H9 (cell line): Measurements from ENCODE around the gene CTNNA1. TPM values are rescaled to one million over a fixed set of nuclear protein-coding genes. Genes with fewer than 3 reads are reported as not detected.

Experiments used
- DNase-seq: peaks from one replicate; pipeline ENCODE4 v3.0.0-alpha.2; 2017
- H2AFZ ChIP-seq: one replicate; pipeline ENCODE4 v1.6.1; 2013; ENCODE audit warnings: mild to moderate bottlenecking, low read length, control low read depth, moderate library complexity
- H2AK5ac ChIP-seq: 2 replicates; pipeline ENCODE4 v1.6.1; 2013; ENCODE audit warnings: low read length, control low read depth, mixed read lengths; ENCODE audit not compliant: insufficient read length
- H2BK120ac ChIP-seq: one replicate; pipeline ENCODE4 v1.6.1; 2013; ENCODE audit warnings: low read depth, mild to moderate bottlenecking, low read length, control low read depth, inconsistent platforms; ENCODE audit not compliant: poor library complexity, severe bottlenecking
- H2BK12ac ChIP-seq: 2 replicates; pipeline ENCODE4 v1.6.1; 2013; ENCODE audit warnings: low read length, control low read depth, mixed read lengths, low read depth; ENCODE audit not compliant: insufficient read length
- H2BK15ac ChIP-seq: 2 replicates; pipeline ENCODE4 v1.6.1; 2013; ENCODE audit warnings: low read depth, low read length, control low read depth
- H2BK20ac ChIP-seq: one replicate; pipeline ENCODE4 v1.6.1; 2013; ENCODE audit warnings: low read depth, mild to moderate bottlenecking, low read length, control low read depth, inconsistent platforms; ENCODE audit not compliant: poor library complexity, severe bottlenecking
- H2BK5ac ChIP-seq: 2 replicates; pipeline ENCODE4 v1.6.1; 2013; ENCODE audit warnings: low read length, control low read depth, mixed read lengths; ENCODE audit not compliant: insufficient read length
- H3K14ac ChIP-seq: 2 replicates; pipeline ENCODE4 v1.6.1; 2013; ENCODE audit warnings: low read length, control low read depth; ENCODE audit not compliant: insufficient read depth
- H3K18ac ChIP-seq: 2 replicates; pipeline ENCODE4 v1.6.1; 2013; ENCODE audit warnings: low read depth, mild to moderate bottlenecking, mixed read lengths, low read length, control low read depth; ENCODE audit not compliant: insufficient read length
- H3K23ac ChIP-seq: 2 replicates; pipeline ENCODE4 v1.6.1; 2013; ENCODE audit warnings: low read length, control low read depth, mixed read lengths, low read depth; ENCODE audit not compliant: insufficient read length
- H3K23me2 ChIP-seq: 2 replicates; pipeline ENCODE4 v1.6.1; 2013; ENCODE audit warnings: low read depth, mild to moderate bottlenecking, mixed read lengths, low read length, control low read depth; ENCODE audit not compliant: insufficient read length, poor library complexity, severe bottlenecking
- H3K27ac ChIP-seq: 2 replicates; pipeline ENCODE4 v1.5.1; 2013; ENCODE audit warnings: low read length, control low read depth, mixed read lengths, low read depth; ENCODE audit not compliant: insufficient read length
- H3K27me3 ChIP-seq: 2 replicates; pipeline ENCODE4 v1.6.1; 2013; ENCODE audit warnings: low read length, control low read depth, inconsistent platforms; ENCODE audit not compliant: insufficient read depth
- H3K4ac ChIP-seq: 2 replicates; pipeline ENCODE4 v1.6.1; 2013; ENCODE audit warnings: low read depth, mild to moderate bottlenecking, control low read depth, inconsistent platforms, low read length, moderate library complexity
- H3K4me1 ChIP-seq: 2 replicates; pipeline ENCODE4 v1.6.1; 2013; ENCODE audit warnings: low read length, control low read depth, inconsistent platforms; ENCODE audit not compliant: insufficient read depth
- H3K4me2 ChIP-seq: 2 replicates; pipeline ENCODE4 v1.6.1; 2013; ENCODE audit warnings: low read length, control low read depth, mixed read lengths; ENCODE audit not compliant: insufficient read length, insufficient read depth
- H3K56ac ChIP-seq: 2 replicates; pipeline ENCODE4 v1.6.1; 2013; ENCODE audit warnings: low read depth, mild to moderate bottlenecking, mixed read lengths, low read length, control low read depth; ENCODE audit not compliant: insufficient read length
- H3K79me1 ChIP-seq: 2 replicates; pipeline ENCODE4 v1.6.1; 2013; ENCODE audit warnings: low read depth, mild to moderate bottlenecking, moderate library complexity, low read length, control low read depth, inconsistent platforms; ENCODE audit not compliant: insufficient read depth, poor library complexity, severe bottlenecking
- H3K79me2 ChIP-seq: 2 replicates; pipeline ENCODE4 v1.6.1; 2013; ENCODE audit warnings: low read length, control low read depth, inconsistent platforms; ENCODE audit not compliant: insufficient read depth
- H3K9ac ChIP-seq: 2 replicates; pipeline ENCODE4 v1.6.1; 2013; ENCODE audit warnings: low read length, control low read depth, mixed read lengths; ENCODE audit not compliant: insufficient read length; ENCODE audit errors: extremely low read depth
- H3K9me3 ChIP-seq: one replicate; pipeline ENCODE4 v1.6.1; 2013; ENCODE audit warnings: low read depth, low read length, inconsistent platforms; ENCODE audit not compliant: control insufficient read depth
- H3T11ph ChIP-seq: one replicate; pipeline ENCODE4 v1.6.1; 2013; ENCODE audit warnings: mild to moderate bottlenecking, low read length, control low read depth, inconsistent platforms
- H4K20me1 ChIP-seq: one replicate; pipeline ENCODE4 v1.6.1; 2013; ENCODE audit not compliant: control insufficient read depth, insufficient read length, insufficient read depth
- H4K5ac ChIP-seq: 2 replicates; pipeline ENCODE4 v1.6.1; 2013; ENCODE audit warnings: low read depth, mild to moderate bottlenecking, mixed read lengths, low read length, control low read depth; ENCODE audit not compliant: insufficient read length
- H4K8ac ChIP-seq: replicated peaks from 2 replicates; pipeline ENCODE4 v1.6.1; 2013; ENCODE audit warnings: low read length, control low read depth, mixed read lengths, low read depth; ENCODE audit not compliant: insufficient read length
- H4K91ac ChIP-seq: 2 replicates; pipeline ENCODE4 v1.6.1; 2013; ENCODE audit warnings: low read depth, mild to moderate bottlenecking, moderate library complexity, mixed read lengths, low read length, control low read depth; ENCODE audit not compliant: insufficient read length
- H3K27ac Mint-ChIP-seq, 3 experiments: 2 replicates in 2 of 3; 3 replicates in 1 of 3; pipeline ENCODE4 v1.8.0; 2020 to 2021; ENCODE audit warnings: mixed read lengths in 3 of 3, mild to moderate bottlenecking in 1 of 3, moderate library complexity in 1 of 3
- H3K27me3 Mint-ChIP-seq: 2 replicates; pipeline ENCODE4 v1.8.0; 2021; ENCODE audit warnings: low read depth, mild to moderate bottlenecking, moderate library complexity, mixed read lengths
- H3K36me3 Mint-ChIP-seq, 3 experiments: 2 replicates in 2 of 3; 3 replicates in 1 of 3; pipeline ENCODE4 v1.8.0; 2020 to 2021; ENCODE audit warnings: low read depth in 3 of 3, mixed read lengths in 3 of 3; ENCODE audit not compliant: insufficient read depth in 1 of 3
- H3K4me1 Mint-ChIP-seq, 2 experiments: 2 replicates each; pipeline ENCODE4 v1.8.0; 2020; ENCODE audit warnings: mixed read lengths in 2 of 2
- H3K4me3 Mint-ChIP-seq, 2 experiments: 2 replicates in 1 of 2; 3 replicates in 1 of 2; pipeline ENCODE4 v1.8.0; 2020 to 2021; ENCODE audit warnings: mild to moderate bottlenecking in 2 of 2, mixed read lengths in 2 of 2, moderate library complexity in 1 of 2
- H3K9me3 Mint-ChIP-seq, 2 experiments: 2 replicates in 1 of 2; 3 replicates in 1 of 2; pipeline ENCODE4 v1.8.0; 2020; ENCODE audit warnings: mild to moderate bottlenecking in 2 of 2, mixed read lengths in 2 of 2, moderate library complexity in 1 of 2
- WGBS: extraction: QIAGEN DNeasy Blood & Tissue Kit; methylation state at CpG from one replicate; pipeline ENCODE4 v1.1.7; 2013; ENCODE audit warnings: missing lambda C conversion rate, low lambda C conversion rate, mixed read lengths; ENCODE audit not compliant: insufficient read length; ENCODE audit errors: extremely low coverage; 5-methylcytosine and 5-hydroxymethylcytosine counted together
- total RNA-seq: library from RNA; stranded (reverse); gene quantifications from 2 replicates; pipeline ENCODE4 v1.2.1, GENCODE V29; 2021
- TF ChIP-seq, protein P1 (sequence below): fragments of 200-600 bp; sonication (generic); conservative IDR thresholded peaks from 3 replicates; pipeline ENCODE4 v1.8.0; 2021; ENCODE audit warnings: antibody characterized with exemption, mild to moderate bottlenecking

Gene CTNNA1
- total RNA-seq, 1 experiment from 2014 or later = 354 TPM

DNA sequence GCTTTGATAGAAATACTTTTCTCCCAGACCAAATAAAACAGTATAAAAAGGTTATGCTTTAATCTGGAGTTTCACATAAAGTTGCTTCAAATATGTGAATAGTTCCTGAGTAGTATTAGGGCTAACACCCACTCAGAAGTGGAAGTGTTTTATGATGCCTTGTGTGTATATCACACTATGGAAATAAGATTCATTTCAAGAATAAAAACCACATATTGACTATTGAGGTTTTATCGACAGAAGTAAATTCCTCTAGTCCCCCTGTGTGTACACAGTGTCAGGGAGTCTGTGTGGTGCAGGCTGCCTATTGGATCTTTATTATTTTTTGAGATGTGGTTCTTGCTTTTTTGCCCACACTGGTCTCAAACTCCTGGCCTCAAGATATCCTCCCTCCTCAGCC is 142.7 kb downstream of the CTNNA1 start:
- no peak overlapping the region for H3K56ac ChIP-seq
- H3K4me1 Mint-ChIP-seq = peaks cover 2% of the 10 kb centered on the region in 2 experiments; a peak in 1 of 4 replicates

More for the DNA sequence above, 142.7 kb downstream of the CTNNA1 start:
- no peaks in the 10 kb centered on the region for H3K27me3 Mint-ChIP-seq
- Histone ChIP-seq H3K27me3 (no peaks in the 10 kb centered on the region), H2AK5ac (no peak overlapping the region), H4K91ac (no peak overlapping the region), H2AFZ (no peak overlapping the region), H3K27ac (no peak overlapping the region), H3K9me3 (peaks cover 2% of the 10 kb centered on the region), H2BK120ac (no peak overlapping the region), H3K14ac (no peak overlapping the region), H2BK12ac (no peak overlapping the region), H2BK20ac (no peak overlapping the region), H3K23ac (no peak overlapping the region), H3K23me2 (no peaks in the 10 kb centered on the region), H3K79me2 (no peaks in the 10 kb centered on the region), H3K18ac (no peak overlapping the region), H3K4me2 (no peak overlapping the region), H2BK15ac (no peak overlapping the region), H4K8ac (no peak overlapping the region), H3K9ac (no peak overlapping the region), H3K79me1 (peaks cover 4% of the 10 kb centered on the region), H3K4ac (no peak overlapping the region), H4K20me1 (no peaks in the 10 kb centered on the region), H2BK5ac (no peak overlapping the region), H3T11ph (no peak overlapping the region), H3K4me1 (no peaks in the 10 kb centered on the region), H4K5ac (no peak overlapping the region)
- peak overlapping the region in 1 of 3 experiments; percentile 78; a peak in 2 of 7 replicates for H3K27ac Mint-ChIP-seq
- DNase-seq = no peak
- H3K4me3 Mint-ChIP-seq = no peak overlapping the region
- no CpG with 5 or more reads among the region's 1 CpG for WGBS
- peaks cover 17 to 49% (median 32%) of the 10 kb centered on the region in 3 experiments for H3K36me3 Mint-ChIP-seq
- TF ChIP-seq, protein P1, sequence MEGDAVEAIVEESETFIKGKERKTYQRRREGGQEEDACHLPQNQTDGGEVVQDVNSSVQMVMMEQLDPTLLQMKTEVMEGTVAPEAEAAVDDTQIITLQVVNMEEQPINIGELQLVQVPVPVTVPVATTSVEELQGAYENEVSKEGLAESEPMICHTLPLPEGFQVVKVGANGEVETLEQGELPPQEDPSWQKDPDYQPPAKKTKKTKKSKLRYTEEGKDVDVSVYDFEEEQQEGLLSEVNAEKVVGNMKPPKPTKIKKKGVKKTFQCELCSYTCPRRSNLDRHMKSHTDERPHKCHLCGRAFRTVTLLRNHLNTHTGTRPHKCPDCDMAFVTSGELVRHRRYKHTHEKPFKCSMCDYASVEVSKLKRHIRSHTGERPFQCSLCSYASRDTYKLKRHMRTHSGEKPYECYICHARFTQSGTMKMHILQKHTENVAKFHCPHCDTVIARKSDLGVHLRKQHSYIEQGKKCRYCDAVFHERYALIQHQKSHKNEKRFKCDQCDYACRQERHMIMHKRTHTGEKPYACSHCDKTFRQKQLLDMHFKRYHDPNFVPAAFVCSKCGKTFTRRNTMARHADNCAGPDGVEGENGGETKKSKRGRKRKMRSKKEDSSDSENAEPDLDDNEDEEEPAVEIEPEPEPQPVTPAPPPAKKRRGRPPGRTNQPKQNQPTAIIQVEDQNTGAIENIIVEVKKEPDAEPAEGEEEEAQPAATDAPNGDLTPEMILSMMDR = no peak
- peaks cover 3% of the 10 kb centered on the region in 2 experiments; a peak in 4 of 5 replicates for H3K9me3 Mint-ChIP-seq
